ENCODE results near the gene FGFBP3. TPM values are rescaled to one million over a fixed set of nuclear protein-coding genes. Genes with fewer than 3 reads are reported as not detected.

The FGFBP3 gene
- total and polyA plus RNA-seq, 2 of the 13 experiments (the other 11 are each of a cell fraction or from before 2014, with no cell fraction given) = 0.50 to 2.0 TPM

DNA sequence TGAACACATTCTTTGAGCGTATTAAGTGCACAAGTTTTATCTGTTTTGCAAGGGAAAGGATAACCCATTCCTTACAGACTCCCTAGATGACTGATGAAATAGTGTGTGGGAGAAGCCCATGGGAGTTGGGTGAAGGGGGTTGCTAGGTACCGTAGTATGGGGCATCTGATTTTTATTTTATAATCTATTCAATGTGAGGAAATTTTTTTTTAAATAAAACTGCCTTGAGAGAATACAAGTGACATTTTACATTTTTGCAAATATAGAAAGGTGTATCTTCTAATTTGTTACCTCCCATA lies 15.7 kb upstream of the FGFBP3 start (continued):
- TF ChIP-seq, protein P1, sequence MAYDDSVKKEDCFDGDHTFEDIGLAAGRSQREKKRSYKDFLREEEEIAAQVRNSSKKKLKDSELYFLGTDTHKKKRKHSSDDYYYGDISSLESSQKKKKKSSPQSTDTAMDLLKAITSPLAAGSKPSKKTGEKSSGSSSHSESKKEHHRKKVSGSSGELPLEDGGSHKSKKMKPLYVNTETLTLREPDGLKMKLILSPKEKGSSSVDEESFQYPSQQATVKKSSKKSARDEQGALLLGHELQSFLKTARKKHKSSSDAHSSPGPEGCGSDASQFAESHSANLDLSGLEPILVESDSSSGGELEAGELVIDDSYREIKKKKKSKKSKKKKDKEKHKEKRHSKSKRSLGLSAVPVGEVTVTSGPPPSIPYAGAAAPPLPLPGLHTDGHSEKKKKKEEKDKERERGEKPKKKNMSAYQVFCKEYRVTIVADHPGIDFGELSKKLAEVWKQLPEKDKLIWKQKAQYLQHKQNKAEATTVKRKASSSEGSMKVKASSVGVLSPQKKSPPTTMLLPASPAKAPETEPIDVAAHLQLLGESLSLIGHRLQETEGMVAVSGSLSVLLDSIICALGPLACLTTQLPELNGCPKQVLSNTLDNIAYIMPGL (CRISPR knock-in tag; IDR thresholded peaks at IDR 0.05; ENCODE audit: borderline replicate concordance in 1 of 2, low read depth in 1 of 2) = no peak
- TF ChIP-seq, protein P2, sequence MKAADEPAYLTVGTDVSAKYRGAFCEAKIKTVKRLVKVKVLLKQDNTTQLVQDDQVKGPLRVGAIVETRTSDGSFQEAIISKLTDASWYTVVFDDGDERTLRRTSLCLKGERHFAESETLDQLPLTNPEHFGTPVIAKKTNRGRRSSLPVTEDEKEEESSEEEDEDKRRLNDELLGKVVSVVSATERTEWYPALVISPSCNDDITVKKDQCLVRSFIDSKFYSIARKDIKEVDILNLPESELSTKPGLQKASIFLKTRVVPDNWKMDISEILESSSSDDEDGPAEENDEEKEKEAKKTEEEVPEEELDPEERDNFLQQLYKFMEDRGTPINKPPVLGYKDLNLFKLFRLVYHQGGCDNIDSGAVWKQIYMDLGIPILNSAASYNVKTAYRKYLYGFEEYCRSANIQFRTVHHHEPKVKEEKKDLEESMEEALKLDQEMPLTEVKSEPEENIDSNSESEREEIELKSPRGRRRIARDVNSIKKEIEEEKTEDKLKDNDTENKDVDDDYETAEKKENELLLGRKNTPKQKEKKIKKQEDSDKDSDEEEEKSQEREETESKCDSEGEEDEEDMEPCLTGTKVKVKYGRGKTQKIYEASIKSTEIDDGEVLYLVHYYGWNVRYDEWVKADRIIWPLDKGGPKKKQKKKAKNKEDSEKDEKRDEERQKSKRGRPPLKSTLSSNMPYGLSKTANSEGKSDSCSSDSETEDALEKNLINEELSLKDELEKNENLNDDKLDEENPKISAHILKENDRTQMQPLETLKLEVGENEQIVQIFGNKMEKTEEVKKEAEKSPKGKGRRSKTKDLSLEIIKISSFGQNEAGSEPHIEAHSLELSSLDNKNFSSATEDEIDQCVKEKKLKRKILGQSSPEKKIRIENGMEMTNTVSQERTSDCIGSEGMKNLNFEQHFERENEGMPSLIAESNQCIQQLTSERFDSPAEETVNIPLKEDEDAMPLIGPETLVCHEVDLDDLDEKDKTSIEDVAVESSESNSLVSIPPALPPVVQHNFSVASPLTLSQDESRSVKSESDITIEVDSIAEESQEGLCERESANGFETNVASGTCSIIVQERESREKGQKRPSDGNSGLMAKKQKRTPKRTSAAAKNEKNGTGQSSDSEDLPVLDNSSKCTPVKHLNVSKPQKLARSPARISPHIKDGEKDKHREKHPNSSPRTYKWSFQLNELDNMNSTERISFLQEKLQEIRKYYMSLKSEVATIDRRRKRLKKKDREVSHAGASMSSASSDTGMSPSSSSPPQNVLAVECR (CRISPR knock-in tag; IDR thresholded peaks at IDR 0.05; ENCODE audit: borderline replicate concordance) = no peak
- no peak for TF ChIP-seq PHB2 (IDR thresholded peaks at IDR 0.05; ENCODE audit: partially characterized antibody)

DNA sequence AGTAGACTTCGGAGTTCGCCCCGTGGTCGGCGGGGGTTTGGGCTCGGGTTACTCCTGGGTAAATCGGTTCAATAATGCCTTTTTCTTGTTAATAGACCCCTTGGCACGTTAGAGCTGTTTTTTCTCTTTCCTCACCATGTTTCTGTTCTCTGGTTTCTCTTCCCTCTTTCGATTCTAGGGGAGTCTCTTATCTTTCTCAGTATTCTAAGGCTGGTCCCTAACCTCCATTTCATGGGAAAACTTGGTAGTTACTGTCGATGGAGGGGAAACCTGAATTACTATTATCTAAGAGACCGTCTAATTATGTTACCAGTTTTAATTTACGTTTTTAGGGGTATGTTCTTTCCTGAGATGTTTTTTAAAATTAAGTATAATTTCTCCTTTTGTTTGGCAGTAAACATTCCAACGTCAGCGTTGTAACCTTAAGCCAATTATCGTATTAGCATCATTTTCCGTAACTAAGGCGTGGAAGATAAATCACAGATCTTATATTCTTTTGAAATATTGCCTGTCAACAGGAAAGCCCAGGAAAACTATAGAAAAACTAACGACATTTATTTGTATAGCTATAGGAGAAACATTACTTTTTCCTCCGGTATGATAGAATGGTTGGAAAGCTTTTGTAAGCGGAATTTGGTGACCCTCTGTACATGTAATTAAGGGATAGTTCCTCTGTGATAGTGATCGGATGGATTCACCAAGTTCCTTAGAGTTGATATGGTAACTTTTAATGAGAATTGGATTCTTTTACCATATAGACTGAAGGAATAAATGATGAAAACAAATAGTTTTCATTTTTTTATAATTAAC lies 15.1 kb upstream of the FGFBP3 start:
- Histone ChIP-seq H3K4me3 (replicated peaks in 1 of 3; ENCODE audit: insufficient read depth in 1 of 3, low read depth in 2 of 3, low read length in 3 of 3) (peak overlapping the region; percentile 68 to 96 (median 76)), H3K27ac (ENCODE audit: extremely low read length, insufficient read depth, low read length) (peak overlapping the region; percentile 86), H3K27me3 (ENCODE audit: control insufficient read depth in 1 of 2, insufficient read depth in 2 of 2, low read length in 2 of 2) (no peaks in the 10 kb centered on the region; a peak in 1 of 5 replicates), H3K79me2 (ENCODE audit: insufficient read depth, low read length) (peaks cover 55% of the 10 kb centered on the region), H3K4me1 (ENCODE audit: insufficient read depth, low read length) (peaks cover 65% of the 10 kb centered on the region), H3K4me2 (ENCODE audit: low read depth, low read length) (peak overlapping the region; percentile 82), H3K9me3 (ENCODE audit: low read length) (peaks cover 5% of the 10 kb centered on the region; the same call in 1 of the 2 replicates), H4K20me1 (ENCODE audit: insufficient read depth, low read length) (peaks cover 8% of the 10 kb centered on the region), H2AFZ (ENCODE audit: low read length) (no peak overlapping the region), H3K36me3 (replicated peaks in 1 of 2; ENCODE audit: control insufficient read depth in 1 of 2, insufficient read depth in 2 of 2, low read length in 2 of 2) (peaks cover 0 to 4% of the 10 kb centered on the region in 2 experiments; a peak in 1 of 5 replicates), H3K9ac (ENCODE audit: insufficient read depth, low read depth, low read length) (peak overlapping the region; percentile 80)
- TSS peak; percentile 68 for BruUV-seq (replicated peaks)
- POLR2A ChIA-PET = interaction anchor here (0.6 to 2.1 kb wide), 17 partner anchors 8 to 666 kb away, joined by 3 to 13 read pairs (median 4); partner anchors contain the start of genes CPEB3, MARCHF5, PPP1R3C and TNKS2
- peak; percentile 43 for ATAC-seq
- DNase-seq (ENCODE audit: low spot score) = no peak
- 1% methylated on average over 20 of the region's 21 CpGs for WGBS (ENCODE audit: low lambda C conversion rate)
- in situ Hi-C loops (cut with HindIII; ENCODE audit: extremely low pct_ligation_motif_present, low pct_unique_long_range_greater_than_20kb) (no loop called here), intact Hi-C loops (cut with micrococcal nuclease; ENCODE audit: unreplicated experiment) (loop anchor here (2.0 kb wide), 1 partner anchor 16 kb away; the partner anchor contains the start of gene FGFBP3)
- 0 out of 2 replicates have a peak, but pooled peaks have one; percentile 4 for TF ChIP-seq ZNF234 (CRISPR knock-in tag; conservative IDR thresholded peaks at IDR 0.05)
- 0 out of 2 replicates have a peak, but pooled peaks have one; percentile 9 for TF ChIP-seq ZNF101 (CRISPR knock-in tag; IDR thresholded peaks at IDR 0.05; ENCODE audit: borderline replicate concordance, low read depth)
- TF ChIP-seq STAG1 (CRISPR knock-in tag; IDR thresholded peaks at IDR 0.05) = no peak
- TF ChIP-seq, protein P3, sequence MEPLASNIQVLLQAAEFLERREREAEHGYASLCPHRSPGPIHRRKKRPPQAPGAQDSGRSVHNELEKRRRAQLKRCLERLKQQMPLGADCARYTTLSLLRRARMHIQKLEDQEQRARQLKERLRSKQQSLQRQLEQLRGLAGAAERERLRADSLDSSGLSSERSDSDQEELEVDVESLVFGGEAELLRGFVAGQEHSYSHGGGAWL (CRISPR knock-in tag; IDR thresholded peaks at IDR 0.05) = no peak
- 0 out of 2 replicates have a peak, but pooled peaks have one; percentile 18 for TF ChIP-seq ZNF761 (CRISPR knock-in tag; conservative IDR thresholded peaks at IDR 0.05)
- TF ChIP-seq, protein P4, sequence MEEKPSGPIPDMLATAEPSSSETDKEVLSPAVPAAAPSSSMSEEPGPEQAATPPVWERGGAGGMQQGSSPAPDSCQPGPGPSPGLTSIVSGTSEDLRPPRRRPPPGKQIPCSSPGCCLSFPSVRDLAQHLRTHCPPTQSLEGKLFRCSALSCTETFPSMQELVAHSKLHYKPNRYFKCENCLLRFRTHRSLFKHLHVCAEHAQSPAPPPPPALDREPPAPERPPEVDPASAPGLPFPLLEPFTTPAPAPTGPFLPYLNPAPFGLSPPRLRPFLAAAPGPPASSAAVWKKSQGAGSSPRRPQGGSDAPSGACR (CRISPR knock-in tag; IDR thresholded peaks at IDR 0.05) = no peak
- TF ChIP-seq NFE2L1 (CRISPR knock-in tag; IDR thresholded peaks at IDR 0.05; ENCODE audit: borderline replicate concordance) = no peak
- CTCF ChIA-PET (ENCODE audit: low intra/inter-chr PET ratio, low total read pairs) = no interaction called here
- FAIRE-seq = no peak

All from HepG2 (cell line).